Measurements from ENCODE around the gene CPEB4.

The CPEB4 gene

DNA sequence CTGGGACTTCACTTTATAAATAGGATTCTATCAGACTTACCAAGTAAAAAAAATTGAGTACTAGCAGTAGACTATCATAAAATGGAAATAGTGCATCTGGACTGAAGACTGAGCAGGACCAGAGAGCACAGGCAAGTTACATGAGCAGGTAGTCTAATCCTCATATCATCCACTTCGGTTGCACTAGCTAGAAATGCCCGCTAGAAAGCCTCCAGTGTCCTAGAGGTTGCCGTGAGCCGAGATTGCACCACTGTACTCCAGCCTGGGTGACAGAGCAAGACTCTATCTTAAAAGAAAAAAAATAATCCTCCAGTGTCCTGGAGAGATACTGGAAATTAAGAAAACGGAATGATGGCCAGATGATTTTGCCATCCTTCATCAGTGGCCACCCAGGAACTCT lies 120.8 kb downstream of the CPEB4 start:
- Histone ChIP-seq H3K9ac (ENCODE audit: insufficient read length) (no peak overlapping the region), H3K4me3 (no peak overlapping the region), H3K36me3 (ENCODE audit: insufficient read depth, low read length) (no peaks in the 10 kb centered on the region), H3K9me3 (ENCODE audit: low read depth, low read length) (no peaks in the 10 kb centered on the region), H3K27ac (no peak overlapping the region)
- TF ChIP-seq FOXP2 (optimal IDR thresholded peaks at IDR 0.05; ENCODE audit: control extremely low read depth, extremely low read length, insufficient read depth) = no peak
- no peak for TF ChIP-seq POLR2AphosphoS5 (IDR thresholded peaks at IDR 0.05; ENCODE audit: borderline replicate concordance, low read depth, low read length)
- TF ChIP-seq EZH2 (IDR thresholded peaks at IDR 0.05) = no peak
- DNase-seq (ENCODE audit: low read depth, low spot score) = no peak

DNA sequence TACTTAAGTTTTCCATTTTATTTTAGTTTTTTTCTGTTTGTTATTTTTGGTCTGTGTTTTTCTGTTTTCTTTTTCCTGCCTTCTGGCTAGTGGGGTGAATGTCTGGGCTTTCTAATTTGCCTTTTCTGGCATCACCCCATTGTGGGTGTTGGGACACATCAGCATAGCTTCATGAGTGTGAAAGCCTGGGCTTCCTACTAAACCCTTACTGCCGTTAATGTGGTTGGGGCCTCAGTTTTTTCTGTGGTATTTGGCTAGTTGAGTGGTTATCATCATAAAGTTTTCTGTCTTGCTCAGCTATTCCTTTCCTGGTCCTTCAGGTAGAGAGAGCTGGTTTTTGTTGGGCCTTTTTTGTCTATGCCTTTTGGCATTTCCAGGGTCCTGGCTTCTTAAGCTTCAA lies 122.2 kb downstream of the CPEB4 start:
- Histone ChIP-seq H3K27ac (no peak overlapping the region), H3K4me3 (no peak overlapping the region), H3K9me3 (ENCODE audit: low read depth, low read length) (no peaks in the 10 kb centered on the region), H3K36me3 (ENCODE audit: insufficient read depth, low read length) (no peaks in the 10 kb centered on the region), H3K9ac (ENCODE audit: insufficient read length) (no peak overlapping the region)
- no peak for DNase-seq (ENCODE audit: low read depth, low spot score)
- no peak for TF ChIP-seq POLR2AphosphoS5 (IDR thresholded peaks at IDR 0.05; ENCODE audit: borderline replicate concordance, low read depth, low read length)
- no peak for TF ChIP-seq EZH2 (IDR thresholded peaks at IDR 0.05)
- TF ChIP-seq FOXP2 (optimal IDR thresholded peaks at IDR 0.05; ENCODE audit: control extremely low read depth, extremely low read length, insufficient read depth) = no peak

DNA sequence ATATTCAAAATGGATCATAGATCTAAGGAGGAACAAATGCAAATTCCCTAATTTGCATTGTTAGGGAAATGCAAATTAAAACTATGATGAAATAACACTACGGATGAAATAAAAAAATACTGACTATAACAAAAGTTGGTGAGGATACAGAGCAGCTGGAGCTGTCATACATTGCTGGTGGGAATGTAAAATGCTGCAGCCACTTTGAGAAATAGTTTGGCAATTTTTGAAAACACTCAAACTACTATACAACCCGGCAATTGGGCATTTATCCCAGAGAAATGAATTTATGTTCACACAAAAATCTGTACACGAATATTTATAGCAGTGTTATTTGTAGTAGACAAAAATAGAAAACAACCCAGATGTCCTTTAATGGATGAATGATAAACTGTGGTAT lies 123.3 kb downstream of the CPEB4 start:
- TF ChIP-seq FOXP2 (optimal IDR thresholded peaks at IDR 0.05; ENCODE audit: control extremely low read depth, extremely low read length, insufficient read depth) (no peak), POLR2AphosphoS5 (IDR thresholded peaks at IDR 0.05; ENCODE audit: borderline replicate concordance, low read depth, low read length) (no peak), EZH2 (IDR thresholded peaks at IDR 0.05) (no peak)
- H3K27ac ChIP-seq = no peak overlapping the region
- H3K36me3 ChIP-seq (ENCODE audit: insufficient read depth, low read length) = no peaks in the 10 kb centered on the region
- no peaks in the 10 kb centered on the region for H3K9me3 ChIP-seq (ENCODE audit: low read depth, low read length)
- H3K4me3 ChIP-seq = no peak overlapping the region
- H3K9ac ChIP-seq (ENCODE audit: insufficient read length) = no peak overlapping the region
- no peak for DNase-seq (ENCODE audit: low read depth, low spot score)
